Stimulated activated CD8-positive, alpha-beta memory T cell treated with anti-CD3 and anti-CD28 coated beads, Interleukin-15, amount 100 ng/mL, for 1 hour (primary cell): Measurements from ENCODE around the gene LRP1B.
"Not testable (repeated sequence)": the region's sequence is repeated elsewhere in the genome, so short reads cannot be mapped to it uniquely, and the experiment has no call there.

Experiments used
- DNase-seq: peaks from one replicate; pipeline ENCODE4 v3.0.0-alpha.2; 2020; ENCODE audit warnings: low read depth

LRP1B gene

GRCh38 chr2:141301551-141301950 lies 829.3 kb downstream of the LRP1B start:
- no peak for DNase-seq

GRCh38 chr2:141280037-141280436 lies 850.8 kb downstream of the LRP1B start:
- no peak for DNase-seq

GRCh38 chr2:141271346-141271745 lies 859.5 kb downstream of the LRP1B start:
- no peak for DNase-seq

GRCh38 chr2:141264848-141265247 lies 866.0 kb downstream of the LRP1B start:
- DNase-seq, result no peak

GRCh38 chr2:141260911-141261310 lies 869.9 kb downstream of the LRP1B start:
- no peak for DNase-seq

GRCh38 chr2:141259683-141260082 lies 871.1 kb downstream of the LRP1B start:
- DNase-seq, result no peak

- no peak for DNase-seq
These were observed 888.8 kb downstream of the LRP1B start for GRCh38 chr2:141242008-141242407.

GRCh38 chr2:141226560-141226959 lies 904.3 kb downstream of the LRP1B start:
- DNase-seq, result no peak

- no peak for DNase-seq
These were observed 923.8 kb downstream of the LRP1B start for GRCh38 chr2:141207036-141207385.

- no peak for DNase-seq
These were observed 929.7 kb downstream of the LRP1B start for GRCh38 chr2:141201016-141201565.

- DNase-seq, result no peak
These were observed 930.6 kb downstream of the LRP1B start for GRCh38 chr2:141200191-141200590.

- no peak for DNase-seq
These were observed 931.1 kb downstream of the LRP1B start for GRCh38 chr2:141199711-141200110.

- DNase-seq, result no peak
These were observed 935.7 kb downstream of the LRP1B start for GRCh38 chr2:141195087-141195486.

GRCh38 chr2:141187075-141187439 lies 943.8 kb downstream of the LRP1B start:
- no peak for DNase-seq

- no peak for DNase-seq
These were observed 944.3 kb downstream of the LRP1B start for GRCh38 chr2:141186413-141187074.

GRCh38 chr2:141182246-141182645 lies 948.6 kb downstream of the LRP1B start:
- no peak for DNase-seq

- DNase-seq, result not testable (repeated sequence)
These were observed 961.7 kb downstream of the LRP1B start for GRCh38 chr2:141169117-141169516.

- no peak for DNase-seq
These were observed 968.5 kb downstream of the LRP1B start for GRCh38 chr2:141162314-141162713.

- no peak for DNase-seq
These were observed 979.1 kb downstream of the LRP1B start for GRCh38 chr2:141151611-141152286.

- no peak for DNase-seq
These were observed 988.8 kb downstream of the LRP1B start for GRCh38 chr2:141142025-141142424.

GRCh38 chr2:141137122-141137693 lies 993.6 kb downstream of the LRP1B start:
- no peak for DNase-seq

- no peak for DNase-seq
These were observed 996.9 kb downstream of the LRP1B start for GRCh38 chr2:141133883-141134282.

- no peak for DNase-seq
These were observed 1005.4 kb downstream of the LRP1B start for GRCh38 chr2:141125432-141125831.
